HG03565 (cell line): ENCODE data around the gene UPK2.
"Not testable (repeated sequence)": the region's sequence is repeated elsewhere in the genome, so short reads cannot be mapped to it uniquely, and the experiment has no call there.

Experiments used
- ATAC-seq: cut with Tn5 transposase; IDR thresholded peaks from one replicate; pipeline ENCODE4 v1.9.1; 2021; ENCODE audit warnings: mild to moderate bottlenecking, moderate library complexity; ENCODE audit not compliant: unreplicated experiment

UPK2 gene

GRCh38 chr11:118938491-118939403, 17.4 kb upstream of the UPK2 start:
- no peak for ATAC-seq

- ATAC-seq, result no peak
Measured at GRCh38 chr11:118939404-118939915, 16.6 kb upstream of the UPK2 start.

DNA sequence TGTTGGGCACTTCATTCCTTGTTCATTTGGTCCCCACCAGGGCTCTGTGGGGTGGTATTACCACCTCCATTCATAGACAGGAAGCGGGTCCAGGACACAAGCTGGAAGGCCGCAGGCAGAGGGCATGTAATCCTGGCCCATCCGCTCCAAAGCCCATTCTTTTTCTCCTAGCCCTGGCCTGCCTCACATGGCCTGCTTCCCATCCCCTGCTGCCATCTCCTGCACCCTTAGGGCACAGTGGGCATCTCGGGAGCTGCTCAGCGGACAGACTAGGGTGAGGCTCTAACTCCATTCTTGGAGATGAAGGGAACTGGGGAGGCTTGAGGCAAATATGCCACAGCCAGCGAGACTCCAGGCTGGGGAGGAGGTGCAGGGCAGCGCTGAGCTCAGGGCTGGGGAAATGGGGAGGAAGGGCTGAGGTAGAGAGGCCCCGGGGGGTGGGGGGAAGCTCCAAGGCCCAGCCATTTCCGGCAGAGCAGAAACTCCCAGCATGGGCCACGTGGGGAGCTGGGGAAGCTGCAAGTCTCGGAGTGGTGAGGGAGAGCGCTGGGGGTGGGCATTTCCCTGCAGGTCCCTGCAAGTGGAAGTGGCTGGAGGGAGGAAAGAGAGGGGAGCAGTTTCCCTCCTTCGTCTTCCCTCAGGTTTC, 16.0 kb upstream of the UPK2 start:
- ATAC-seq, result no peak

DNA sequence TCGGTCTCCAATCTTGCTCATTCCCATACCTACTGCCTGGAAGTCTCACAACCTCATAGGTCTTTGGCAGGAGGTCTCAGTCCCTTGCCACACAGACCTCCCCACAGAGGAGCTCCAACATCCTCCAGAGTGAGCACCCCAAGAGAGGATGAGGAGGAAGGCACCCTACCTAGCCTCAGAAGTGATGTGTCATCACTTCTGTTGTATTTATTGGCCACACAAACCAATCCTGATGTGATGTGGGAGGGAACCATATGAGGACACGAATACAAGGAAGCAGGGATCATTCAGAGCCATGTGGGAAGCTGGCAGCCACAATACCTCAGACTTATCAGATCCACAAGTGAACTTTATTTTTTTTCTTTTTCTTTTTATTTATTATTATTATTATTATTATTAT, 9.0 kb upstream of the UPK2 start:
- no peak for ATAC-seq

DNA sequence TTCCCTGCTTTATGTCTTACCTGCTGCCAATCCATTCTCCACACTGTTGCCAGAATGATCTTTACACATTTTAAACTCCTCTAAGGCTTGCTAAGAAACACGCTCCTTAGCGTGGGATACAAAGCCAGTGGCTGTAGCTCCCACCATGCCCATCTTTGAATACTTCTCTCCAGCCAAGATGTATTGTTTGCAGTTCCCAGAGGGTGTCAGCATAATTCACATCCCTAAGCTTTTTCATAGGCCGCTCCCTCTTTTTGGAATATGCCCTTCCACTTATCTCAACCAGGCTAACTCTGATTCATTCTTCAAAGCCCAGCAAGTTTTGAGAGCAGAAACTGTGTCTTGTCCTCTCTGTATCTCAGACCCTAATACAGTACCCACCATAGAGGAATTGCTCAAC, 8.1 kb upstream of the UPK2 start:
- no peak for ATAC-seq

DNA sequence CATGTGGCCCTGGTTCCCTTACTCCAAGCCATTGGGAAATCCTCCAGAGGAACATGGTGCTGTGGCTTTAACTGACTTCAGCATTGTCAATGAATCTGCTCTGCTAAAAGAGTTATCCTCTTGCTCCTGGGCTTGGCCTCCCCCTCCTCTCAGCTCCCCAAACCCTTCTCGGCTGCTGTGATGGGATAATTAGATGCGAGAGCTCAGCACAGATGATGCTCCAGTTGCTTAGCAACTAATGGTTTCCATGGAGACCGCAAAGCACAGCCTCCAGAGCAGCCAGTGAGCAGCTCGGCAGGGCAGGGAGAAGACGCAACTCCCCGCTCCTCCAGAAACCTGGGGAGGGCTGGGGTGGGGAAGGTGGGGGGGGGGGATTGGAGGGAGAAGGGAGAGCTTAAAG, 2.8 kb upstream of the UPK2 start:
- ATAC-seq, result no peak

- not testable (repeated sequence) for ATAC-seq
Measured at GRCh38 chr11:118953976-118954375, 2.1 kb upstream of the UPK2 start.

- ATAC-seq, result no peak
Measured at GRCh38 chr11:118956847-118957469, 860 bp downstream of the UPK2 start.

DNA sequence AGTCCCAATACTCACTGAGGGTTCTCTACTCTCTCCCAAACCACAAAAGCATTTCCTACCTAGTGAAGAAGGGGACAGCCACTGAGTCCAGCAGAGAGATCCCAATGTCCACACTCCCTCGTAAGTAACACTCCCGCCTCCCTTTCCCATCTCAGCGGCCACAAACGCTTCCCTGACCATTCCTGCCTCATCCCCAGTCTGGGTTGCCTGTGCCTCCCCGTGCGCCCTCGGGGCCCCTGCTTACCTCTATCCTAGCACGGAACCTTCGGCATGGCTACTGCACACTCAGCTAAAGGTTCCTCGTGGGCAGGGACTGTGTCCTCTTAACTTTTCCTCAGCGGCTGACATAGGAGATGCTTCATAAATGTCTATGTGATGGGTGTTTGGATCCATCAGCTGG, 1.5 kb downstream of the UPK2 start:
- no peak for ATAC-seq

DNA sequence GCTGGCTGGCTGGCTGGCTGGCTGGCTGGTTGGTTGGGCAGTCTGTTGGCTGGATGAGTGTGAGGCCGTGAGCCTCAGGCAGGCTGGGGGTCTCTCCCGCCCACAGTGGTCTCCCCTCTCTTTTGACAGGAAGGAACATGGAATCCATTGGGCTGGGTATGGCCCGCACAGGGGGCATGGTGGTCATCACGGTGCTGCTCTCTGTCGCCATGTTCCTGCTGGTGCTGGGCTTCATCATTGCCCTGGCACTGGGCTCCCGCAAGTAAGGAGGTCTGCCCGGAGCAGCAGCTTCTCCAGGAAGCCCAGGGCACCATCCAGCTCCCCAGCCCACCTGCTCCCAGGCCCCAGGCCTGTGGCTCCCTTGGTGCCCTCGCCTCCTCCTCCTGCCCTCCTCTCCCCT, 1.9 kb downstream of the UPK2 start:
- ATAC-seq, result no peak

GRCh38 chr11:118958577-118958976, 2.5 kb downstream of the UPK2 start:
- ATAC-seq, result no peak

- ATAC-seq, result no peak
Measured at GRCh38 chr11:118961189-118961588, 5.1 kb downstream of the UPK2 start.

DNA sequence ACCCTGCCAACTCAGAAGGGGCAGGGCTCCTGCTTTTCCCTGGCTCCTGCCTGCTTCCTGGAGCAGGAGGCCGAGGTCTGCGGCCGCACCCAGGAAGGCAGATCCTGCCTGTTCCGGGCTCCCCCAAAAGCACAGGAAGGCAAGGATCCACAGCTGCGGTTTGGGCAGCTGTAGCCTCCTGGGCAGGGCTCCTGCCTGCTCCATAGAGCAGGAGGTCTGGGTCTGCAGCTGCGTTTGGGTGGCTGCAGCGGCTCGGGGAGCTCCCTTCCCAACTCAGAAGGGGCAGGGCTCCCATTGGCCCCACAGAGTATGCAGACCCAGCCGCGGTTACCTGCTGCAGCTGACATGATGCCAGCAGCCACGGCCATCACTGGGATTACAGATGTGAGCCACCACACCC, 5.5 kb downstream of the UPK2 start:
- ATAC-seq, result no peak

- ATAC-seq, result not testable (repeated sequence)
Measured at GRCh38 chr11:118969508-118969907, 13.4 kb downstream of the UPK2 start.

DNA sequence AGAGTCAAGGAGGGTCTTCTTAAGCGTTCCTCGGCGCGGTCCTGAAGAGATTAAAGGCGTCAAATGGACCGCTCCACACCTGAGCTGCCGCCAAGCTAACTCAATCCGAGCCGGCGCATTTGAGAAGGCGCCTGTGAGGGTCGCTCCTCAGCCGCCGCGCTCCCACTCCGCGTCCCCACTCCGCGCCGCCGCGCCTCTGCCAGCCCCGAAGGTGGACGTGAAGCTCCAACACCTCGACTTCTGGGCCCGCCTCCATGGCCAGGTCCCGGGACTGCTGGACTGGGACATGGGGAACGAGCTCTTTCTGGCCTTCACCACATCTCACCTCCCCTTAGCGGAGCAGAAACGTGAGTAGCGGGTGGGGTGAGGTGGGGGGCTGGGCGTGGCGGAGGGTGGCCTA, 15.5 kb downstream of the UPK2 start, which contains the start of gene FOXR1:
Gene FOXR1, plus strand, starts transcription at position 116 of the 400 bp plus-strand sequence. Its CDS starts 171 bp downstream, at position 287.
- no peak for ATAC-seq

GRCh38 chr11:118973985-118974384, 17.9 kb downstream of the UPK2 start:
- ATAC-seq, result no peak

GRCh38 chr11:118975771-118976709, 19.9 kb downstream of the UPK2 start:
- ATAC-seq, result no peak

DNA sequence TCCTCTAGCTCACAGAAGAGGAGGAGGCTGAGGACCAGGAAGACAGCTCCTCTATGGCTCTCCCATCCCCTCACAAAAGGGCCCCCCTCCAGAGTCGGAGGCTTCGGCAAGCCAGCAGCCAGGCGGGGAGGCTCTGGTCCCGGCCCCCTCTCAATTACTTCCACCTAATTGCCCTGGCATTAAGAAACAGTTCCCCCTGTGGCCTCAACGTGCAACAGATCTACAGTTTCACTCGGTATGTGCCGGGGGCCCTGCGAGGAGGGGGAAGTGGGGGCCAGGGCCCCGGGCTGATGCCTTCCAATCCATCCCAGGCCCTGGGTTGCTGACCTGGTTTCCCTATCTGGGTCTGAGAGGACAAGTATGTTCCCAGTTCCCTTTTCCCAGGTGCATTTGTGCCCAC, 23.3 kb downstream of the UPK2 start:
- ATAC-seq, result no peak

DNA sequence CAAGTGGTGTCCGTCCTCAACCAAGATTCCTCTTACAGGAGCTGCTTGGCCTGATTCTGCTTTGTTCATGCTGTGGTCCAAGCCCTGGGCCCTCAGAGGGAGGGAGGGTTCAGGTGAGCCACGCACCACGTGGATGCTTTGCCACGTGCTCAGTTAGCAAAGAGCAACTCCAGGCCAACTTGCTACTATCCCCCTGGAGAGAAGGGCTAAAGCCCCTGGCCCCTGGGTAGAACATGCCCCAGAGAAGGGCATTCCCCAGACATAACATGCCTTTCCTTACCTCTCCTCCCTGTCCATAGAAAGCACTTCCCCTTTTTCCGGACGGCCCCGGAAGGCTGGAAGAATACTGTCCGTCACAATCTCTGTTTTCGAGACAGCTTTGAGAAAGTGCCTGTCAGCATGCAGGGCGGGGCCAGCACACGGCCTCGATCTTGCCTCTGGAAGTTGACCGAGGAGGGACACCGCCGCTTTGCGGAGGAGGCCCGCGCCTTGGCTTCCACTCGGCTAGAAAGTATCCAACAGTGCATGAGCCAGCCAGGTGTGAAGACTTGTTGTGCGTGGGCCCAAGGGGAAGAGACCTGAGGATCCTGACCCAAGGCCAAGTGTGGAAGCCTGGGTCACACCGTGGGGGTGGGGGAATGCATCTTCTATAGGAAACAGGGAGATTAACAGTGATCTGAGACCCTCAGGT, 24.2 kb downstream of the UPK2 start:
- no peak for ATAC-seq

DNA sequence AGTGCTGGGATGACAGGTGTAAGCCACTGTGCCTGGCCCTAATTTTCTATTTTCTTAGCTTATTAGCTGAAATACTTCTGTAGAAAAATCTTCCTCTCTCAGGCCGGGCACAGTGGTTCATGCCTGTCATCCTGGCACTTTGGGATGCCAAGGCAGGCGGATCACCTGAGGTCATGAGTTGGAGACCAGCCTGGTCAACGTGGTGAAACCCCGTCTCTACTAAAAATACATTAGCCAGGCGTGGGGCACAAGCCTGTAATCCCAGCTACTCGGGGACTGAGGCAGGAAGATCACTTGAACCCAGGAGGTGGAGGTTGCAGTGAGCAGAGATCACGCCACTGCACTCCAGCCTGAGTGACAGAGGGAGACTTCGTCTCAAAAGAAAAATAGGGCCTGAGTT, 28.2 kb downstream of the UPK2 start:
- not testable (repeated sequence) for ATAC-seq
